ENCODE results near the gene MVB12B.

DNA sequence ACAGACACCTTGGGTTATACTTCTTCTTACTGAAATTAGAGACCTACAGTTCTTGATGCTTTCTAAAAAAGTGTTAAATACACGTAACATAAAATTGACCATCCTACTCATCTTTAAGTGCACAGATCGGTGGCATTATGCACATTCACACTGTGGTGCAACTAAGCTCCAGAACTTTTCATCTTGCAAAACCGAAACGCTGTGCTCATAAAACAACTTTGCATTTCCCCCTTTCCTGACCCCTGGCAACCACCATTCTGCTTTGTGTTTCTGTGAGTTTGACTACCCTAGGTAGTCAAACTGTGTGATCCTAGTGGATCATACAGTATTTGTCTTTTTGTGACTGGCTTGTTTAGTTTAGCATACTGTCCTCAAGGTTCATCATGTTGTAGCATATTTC is 3.9 kb downstream of the MVB12B start:
- TF ChIP-seq YY1 (IDR thresholded peaks at IDR 0.05; ENCODE audit: low read depth) (no peak), FOXM1 (IDR thresholded peaks at IDR 0.05; ENCODE audit: borderline replicate concordance, low read depth) (no peak)

Measured in Ishikawa (cell line).